GM23338 (cell line): ENCODE measurements around the gene CACNA1S. TPM values are rescaled to one million over a fixed set of nuclear protein-coding genes. Genes with fewer than 3 reads are reported as not detected.

Experiments used
- ATAC-seq: fragments of 200-7000 bp; cut with Tn5 transposase; 3 replicates; pipeline ENCODE4 v1.9.1; 2020
- DNase-seq: peaks from one replicate; pipeline ENCODE4 v3.0.0-alpha.2; 2015; ENCODE audit warnings: low spot score
- H2AFZ ChIP-seq: fragments of 200-600 bp; sonication (generic); 2 replicates; pipeline ENCODE4 v1.8.0; 2016; ENCODE audit warnings: antibody characterized with exemption, mild to moderate bottlenecking, moderate library complexity
- H3F3A ChIP-seq: fragments of 200-600 bp; sonication (generic); replicated peaks from 2 replicates; pipeline ENCODE4 v1.8.0; 2017; ENCODE audit warnings: antibody characterized with exemption, mixed run types, low read depth
- H3K27ac ChIP-seq: fragments of 200-600 bp; sonication (generic); 2 replicates; pipeline ENCODE4 v1.6.1; 2016; ENCODE audit warnings: low read depth
- H3K27me3 ChIP-seq: fragments of 200-600 bp; sonication (generic); 2 replicates; pipeline ENCODE4 v1.8.0; 2016; ENCODE audit warnings: mild to moderate bottlenecking, mixed run types, moderate library complexity; ENCODE audit not compliant: insufficient read depth
- H3K36me3 ChIP-seq: fragments of 200-600 bp; sonication (generic); 2 replicates; pipeline ENCODE4 v1.8.0; 2016; ENCODE audit warnings: mild to moderate bottlenecking; ENCODE audit not compliant: insufficient read depth
- H3K4me1 ChIP-seq: fragments of 200-600 bp; sonication (generic); 2 replicates; pipeline ENCODE4 v1.8.0; 2016; ENCODE audit warnings: mild to moderate bottlenecking, moderate library complexity; ENCODE audit not compliant: insufficient read depth
- H3K4me2 ChIP-seq: fragments of 200-600 bp; sonication (generic); 2 replicates; pipeline ENCODE4 v1.7.1; 2017; ENCODE audit warnings: mixed run types
- H3K4me3 ChIP-seq: fragments of 200-600 bp; sonication (generic); 2 replicates; pipeline ENCODE4 v1.6.1; 2016; ENCODE audit warnings: mixed run types
- H3K79me2 ChIP-seq: fragments of 200-600 bp; sonication (generic); replicated peaks from 2 replicates; pipeline ENCODE4 v1.8.0; 2017; ENCODE audit warnings: mild to moderate bottlenecking; ENCODE audit not compliant: insufficient read depth
- H3K9me2 ChIP-seq: fragments of 200-600 bp; sonication (generic); 2 replicates; pipeline ENCODE4 v1.8.0; 2017; ENCODE audit not compliant: insufficient read depth
- H4K20me1 ChIP-seq: fragments of 200-600 bp; sonication (generic); replicated peaks from 2 replicates; pipeline ENCODE4 v1.8.0; 2017; ENCODE audit warnings: mild to moderate bottlenecking; ENCODE audit not compliant: insufficient read depth
- H3K27ac Mint-ChIP-seq: 2 replicates; pipeline ENCODE4 v1.8.0; 2020; ENCODE audit warnings: inconsistent platforms, mild to moderate bottlenecking, moderate library complexity, mixed read lengths
- H3K27me3 Mint-ChIP-seq: 3 replicates; pipeline ENCODE4 v1.8.0; 2022; ENCODE audit warnings: low read depth, mild to moderate bottlenecking, moderate library complexity, mixed read lengths, inconsistent platforms; ENCODE audit not compliant: insufficient read depth, poor library complexity
- H3K36me3 Mint-ChIP-seq: 3 replicates; pipeline ENCODE4 v1.8.0; 2021; ENCODE audit warnings: low read depth, mild to moderate bottlenecking, inconsistent platforms, moderate library complexity, mixed read lengths
- H3K4me1 Mint-ChIP-seq: 3 replicates; pipeline ENCODE4 v1.8.0; 2020; ENCODE audit warnings: mild to moderate bottlenecking, inconsistent platforms, mixed read lengths
- H3K4me3 Mint-ChIP-seq: 3 replicates; pipeline ENCODE4 v1.8.0; 2021; ENCODE audit warnings: moderate library complexity, mild to moderate bottlenecking, inconsistent platforms, mixed read lengths
- H3K9me3 Mint-ChIP-seq: 3 replicates; pipeline ENCODE4 v1.8.0; 2020; ENCODE audit warnings: moderate library complexity, mild to moderate bottlenecking, inconsistent platforms, mixed read lengths
- CREB1 ChIP-seq: fragments of 250-450 bp; sonication (Bioruptor Pico); IDR thresholded peaks from 2 replicates; pipeline ENCODE4 v1.5.0; 2020; ENCODE audit warnings: low read depth, mild to moderate bottlenecking, moderate library complexity
- EZH2 ChIP-seq: fragments of 200-600 bp; sonication (generic); IDR thresholded peaks from one replicate; pipeline ENCODE4 v1.8.0; 2017; ENCODE audit warnings: antibody characterized with exemption, mild to moderate bottlenecking, low read depth; ENCODE audit not compliant: unreplicated experiment
- EZH2phosphoT487 ChIP-seq: fragments of 200-600 bp; sonication (generic); IDR thresholded peaks from one replicate; pipeline ENCODE4 v1.8.1; 2018; ENCODE audit warnings: antibody characterized with exemption; ENCODE audit not compliant: unreplicated experiment
- NANOG ChIP-seq: IDR thresholded peaks from 2 replicates; pipeline ENCODE4 v1.6.1; 2016; ENCODE audit warnings: antibody characterized with exemption, borderline replicate concordance
- POLR2AphosphoS5 ChIP-seq: IDR thresholded peaks from 2 replicates; pipeline ENCODE4 v1.6.1; 2016; ENCODE audit warnings: antibody characterized with exemption, low read depth
- STAT1 ChIP-seq: IDR thresholded peaks from one replicate; pipeline ENCODE4 v1.6.1; 2016; ENCODE audit warnings: antibody characterized with exemption; ENCODE audit not compliant: unreplicated experiment
- ZNF114 ChIP-seq: fragments of 250-450 bp; sonication (Bioruptor Pico); IDR thresholded peaks from 2 replicates; pipeline ENCODE4 v1.5.0; 2020; ENCODE audit warnings: mild to moderate bottlenecking, moderate library complexity
- ZNF331 ChIP-seq: fragments of 250-450 bp; sonication (Bioruptor Pico); IDR thresholded peaks from 2 replicates; pipeline ENCODE4 v1.5.0; 2020; ENCODE audit warnings: low read depth, mild to moderate bottlenecking, moderate library complexity
- polyA plus RNA-seq: library from polyadenylated mRNA; unstranded; fragments of >200 nt; fragmentation: Nextera tagmentation; extraction: Ambion mirVana; gene quantifications from 2 replicates; pipeline ENCODE4 v1.2.1, GENCODE V29; 2016
- total RNA-seq: library from RNA; depleted of rRNA; stranded (reverse); fragments of >200 nt; shearing (Covaris generic); gene quantifications from 2 replicates; pipeline ENCODE4 v1.2.3, GENCODE V29; 2014
- TF ChIP-seq, protein P1 (sequence below), 2 experiments: fragments of 200-600 bp in 1 of 2; sonication (generic) in 1 of 2; conservative IDR thresholded peaks; 2 replicates each; pipeline versions ENCODE4 v1.5.1 to v1.6.1; 2016 to 2017; ENCODE audit warnings: antibody characterized with exemption in 2 of 2, low read depth in 2 of 2, mild to moderate bottlenecking in 2 of 2, moderate library complexity in 1 of 2
- TF ChIP-seq, protein P2 (sequence below): IDR thresholded peaks from 2 replicates; pipeline ENCODE4 v1.6.1; 2016; ENCODE audit warnings: antibody characterized with exemption
- TF ChIP-seq, protein P3 (sequence below): fragments of 250-450 bp; sonication (Bioruptor Pico); IDR thresholded peaks from 2 replicates; pipeline ENCODE4 v1.5.0; 2020; ENCODE audit warnings: mild to moderate bottlenecking, moderate library complexity

The CACNA1S gene
- total and polyA plus RNA-seq, 2 experiments from 2014 or later, result 0.03 TPM; not detected in 1

DNA sequence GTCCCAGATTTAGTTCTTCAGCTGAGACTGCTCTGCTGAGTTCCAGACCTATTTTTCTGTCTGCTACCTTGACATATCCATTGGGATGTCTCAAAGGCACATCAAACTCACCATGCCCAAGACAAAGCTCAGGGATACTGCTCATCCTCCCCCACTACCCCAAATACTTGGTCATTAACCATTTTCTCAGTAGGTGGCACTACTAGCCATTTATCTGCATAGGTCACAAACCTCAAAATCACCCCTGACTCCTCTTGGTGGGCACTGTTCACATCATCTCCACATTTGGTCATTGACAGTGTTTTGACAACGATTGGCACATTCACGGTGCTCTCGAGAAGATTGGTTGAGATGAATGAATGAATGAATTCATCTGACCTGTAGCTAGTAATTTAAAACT, 32.1 kb downstream of the CACNA1S start:
- DNase-seq, result no peak
- Histone ChIP-seq H3K9me2 (no peaks in the 10 kb centered on the region), H3K79me2 (no peaks in the 10 kb centered on the region), H3F3A (no peaks in the 10 kb centered on the region), H4K20me1 (no peaks in the 10 kb centered on the region), H3K4me3 (no peak overlapping the region), H3K36me3 (no peaks in the 10 kb centered on the region), H3K27ac (no peak overlapping the region), H3K4me2 (no peak overlapping the region), H2AFZ (no peak overlapping the region), H3K27me3 (no peaks in the 10 kb centered on the region), H3K4me1 (no peaks in the 10 kb centered on the region)
- no peak for ATAC-seq
- Mint-ChIP-seq H3K9me3 (no peaks in the 10 kb centered on the region), H3K4me1 (no peaks in the 10 kb centered on the region; the same call in 2 of the 3 replicates), H3K27me3 (no peaks in the 10 kb centered on the region), H3K36me3 (no peaks in the 10 kb centered on the region), H3K27ac (no peak overlapping the region), H3K4me3 (no peak overlapping the region)
- TF ChIP-seq ZNF114 (no peak), ZNF331 (CRISPR knock-in tag) (no peak), STAT1 (no peak)
- TF ChIP-seq, protein P1, sequence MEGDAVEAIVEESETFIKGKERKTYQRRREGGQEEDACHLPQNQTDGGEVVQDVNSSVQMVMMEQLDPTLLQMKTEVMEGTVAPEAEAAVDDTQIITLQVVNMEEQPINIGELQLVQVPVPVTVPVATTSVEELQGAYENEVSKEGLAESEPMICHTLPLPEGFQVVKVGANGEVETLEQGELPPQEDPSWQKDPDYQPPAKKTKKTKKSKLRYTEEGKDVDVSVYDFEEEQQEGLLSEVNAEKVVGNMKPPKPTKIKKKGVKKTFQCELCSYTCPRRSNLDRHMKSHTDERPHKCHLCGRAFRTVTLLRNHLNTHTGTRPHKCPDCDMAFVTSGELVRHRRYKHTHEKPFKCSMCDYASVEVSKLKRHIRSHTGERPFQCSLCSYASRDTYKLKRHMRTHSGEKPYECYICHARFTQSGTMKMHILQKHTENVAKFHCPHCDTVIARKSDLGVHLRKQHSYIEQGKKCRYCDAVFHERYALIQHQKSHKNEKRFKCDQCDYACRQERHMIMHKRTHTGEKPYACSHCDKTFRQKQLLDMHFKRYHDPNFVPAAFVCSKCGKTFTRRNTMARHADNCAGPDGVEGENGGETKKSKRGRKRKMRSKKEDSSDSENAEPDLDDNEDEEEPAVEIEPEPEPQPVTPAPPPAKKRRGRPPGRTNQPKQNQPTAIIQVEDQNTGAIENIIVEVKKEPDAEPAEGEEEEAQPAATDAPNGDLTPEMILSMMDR (conservative IDR thresholded peaks at IDR 0.05; ENCODE audit: low read depth in 2 of 2), result peak in 1 of 2 experiments; percentile 27; a peak in 2 of 4 replicates

DNA sequence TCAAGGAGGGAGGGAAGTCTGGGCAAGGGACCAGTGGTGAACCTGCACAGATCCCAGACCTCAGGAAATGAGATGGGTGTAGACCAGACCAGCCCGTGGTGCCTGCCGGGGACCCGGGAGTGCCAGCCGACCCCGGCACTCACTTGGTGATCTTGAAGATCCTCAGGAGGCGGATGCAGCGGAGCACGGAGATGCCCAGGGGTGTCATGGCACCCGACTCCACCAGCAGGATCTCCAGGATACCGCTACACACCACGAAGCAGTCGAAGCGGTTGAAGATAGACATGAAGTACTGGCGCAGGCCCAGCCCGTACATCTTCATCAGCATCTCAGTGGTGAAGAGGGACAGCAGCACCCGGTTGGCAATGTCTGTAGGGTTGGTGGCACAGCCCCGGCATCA, 34.5 kb downstream of the CACNA1S start:
- Mint-ChIP-seq H3K9me3 (no peaks in the 10 kb centered on the region), H3K27me3 (peaks cover 4% of the 10 kb centered on the region)
- H3F3A ChIP-seq, result no peaks in the 10 kb centered on the region
- TF ChIP-seq CREB1 (no peak), EZH2phosphoT487 (no peak), NANOG (no peak), EZH2 (no peak), POLR2AphosphoS5 (no peak), ZNF331 (CRISPR knock-in tag) (no peak), STAT1 (no peak)
- TF ChIP-seq, protein P2, sequence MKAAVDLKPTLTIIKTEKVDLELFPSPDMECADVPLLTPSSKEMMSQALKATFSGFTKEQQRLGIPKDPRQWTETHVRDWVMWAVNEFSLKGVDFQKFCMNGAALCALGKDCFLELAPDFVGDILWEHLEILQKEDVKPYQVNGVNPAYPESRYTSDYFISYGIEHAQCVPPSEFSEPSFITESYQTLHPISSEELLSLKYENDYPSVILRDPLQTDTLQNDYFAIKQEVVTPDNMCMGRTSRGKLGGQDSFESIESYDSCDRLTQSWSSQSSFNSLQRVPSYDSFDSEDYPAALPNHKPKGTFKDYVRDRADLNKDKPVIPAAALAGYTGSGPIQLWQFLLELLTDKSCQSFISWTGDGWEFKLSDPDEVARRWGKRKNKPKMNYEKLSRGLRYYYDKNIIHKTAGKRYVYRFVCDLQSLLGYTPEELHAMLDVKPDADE, result no peak
- TF ChIP-seq, protein P1 (conservative IDR thresholded peaks at IDR 0.05; ENCODE audit: low read depth in 2 of 2), result no peak
- TF ChIP-seq, protein P3, sequence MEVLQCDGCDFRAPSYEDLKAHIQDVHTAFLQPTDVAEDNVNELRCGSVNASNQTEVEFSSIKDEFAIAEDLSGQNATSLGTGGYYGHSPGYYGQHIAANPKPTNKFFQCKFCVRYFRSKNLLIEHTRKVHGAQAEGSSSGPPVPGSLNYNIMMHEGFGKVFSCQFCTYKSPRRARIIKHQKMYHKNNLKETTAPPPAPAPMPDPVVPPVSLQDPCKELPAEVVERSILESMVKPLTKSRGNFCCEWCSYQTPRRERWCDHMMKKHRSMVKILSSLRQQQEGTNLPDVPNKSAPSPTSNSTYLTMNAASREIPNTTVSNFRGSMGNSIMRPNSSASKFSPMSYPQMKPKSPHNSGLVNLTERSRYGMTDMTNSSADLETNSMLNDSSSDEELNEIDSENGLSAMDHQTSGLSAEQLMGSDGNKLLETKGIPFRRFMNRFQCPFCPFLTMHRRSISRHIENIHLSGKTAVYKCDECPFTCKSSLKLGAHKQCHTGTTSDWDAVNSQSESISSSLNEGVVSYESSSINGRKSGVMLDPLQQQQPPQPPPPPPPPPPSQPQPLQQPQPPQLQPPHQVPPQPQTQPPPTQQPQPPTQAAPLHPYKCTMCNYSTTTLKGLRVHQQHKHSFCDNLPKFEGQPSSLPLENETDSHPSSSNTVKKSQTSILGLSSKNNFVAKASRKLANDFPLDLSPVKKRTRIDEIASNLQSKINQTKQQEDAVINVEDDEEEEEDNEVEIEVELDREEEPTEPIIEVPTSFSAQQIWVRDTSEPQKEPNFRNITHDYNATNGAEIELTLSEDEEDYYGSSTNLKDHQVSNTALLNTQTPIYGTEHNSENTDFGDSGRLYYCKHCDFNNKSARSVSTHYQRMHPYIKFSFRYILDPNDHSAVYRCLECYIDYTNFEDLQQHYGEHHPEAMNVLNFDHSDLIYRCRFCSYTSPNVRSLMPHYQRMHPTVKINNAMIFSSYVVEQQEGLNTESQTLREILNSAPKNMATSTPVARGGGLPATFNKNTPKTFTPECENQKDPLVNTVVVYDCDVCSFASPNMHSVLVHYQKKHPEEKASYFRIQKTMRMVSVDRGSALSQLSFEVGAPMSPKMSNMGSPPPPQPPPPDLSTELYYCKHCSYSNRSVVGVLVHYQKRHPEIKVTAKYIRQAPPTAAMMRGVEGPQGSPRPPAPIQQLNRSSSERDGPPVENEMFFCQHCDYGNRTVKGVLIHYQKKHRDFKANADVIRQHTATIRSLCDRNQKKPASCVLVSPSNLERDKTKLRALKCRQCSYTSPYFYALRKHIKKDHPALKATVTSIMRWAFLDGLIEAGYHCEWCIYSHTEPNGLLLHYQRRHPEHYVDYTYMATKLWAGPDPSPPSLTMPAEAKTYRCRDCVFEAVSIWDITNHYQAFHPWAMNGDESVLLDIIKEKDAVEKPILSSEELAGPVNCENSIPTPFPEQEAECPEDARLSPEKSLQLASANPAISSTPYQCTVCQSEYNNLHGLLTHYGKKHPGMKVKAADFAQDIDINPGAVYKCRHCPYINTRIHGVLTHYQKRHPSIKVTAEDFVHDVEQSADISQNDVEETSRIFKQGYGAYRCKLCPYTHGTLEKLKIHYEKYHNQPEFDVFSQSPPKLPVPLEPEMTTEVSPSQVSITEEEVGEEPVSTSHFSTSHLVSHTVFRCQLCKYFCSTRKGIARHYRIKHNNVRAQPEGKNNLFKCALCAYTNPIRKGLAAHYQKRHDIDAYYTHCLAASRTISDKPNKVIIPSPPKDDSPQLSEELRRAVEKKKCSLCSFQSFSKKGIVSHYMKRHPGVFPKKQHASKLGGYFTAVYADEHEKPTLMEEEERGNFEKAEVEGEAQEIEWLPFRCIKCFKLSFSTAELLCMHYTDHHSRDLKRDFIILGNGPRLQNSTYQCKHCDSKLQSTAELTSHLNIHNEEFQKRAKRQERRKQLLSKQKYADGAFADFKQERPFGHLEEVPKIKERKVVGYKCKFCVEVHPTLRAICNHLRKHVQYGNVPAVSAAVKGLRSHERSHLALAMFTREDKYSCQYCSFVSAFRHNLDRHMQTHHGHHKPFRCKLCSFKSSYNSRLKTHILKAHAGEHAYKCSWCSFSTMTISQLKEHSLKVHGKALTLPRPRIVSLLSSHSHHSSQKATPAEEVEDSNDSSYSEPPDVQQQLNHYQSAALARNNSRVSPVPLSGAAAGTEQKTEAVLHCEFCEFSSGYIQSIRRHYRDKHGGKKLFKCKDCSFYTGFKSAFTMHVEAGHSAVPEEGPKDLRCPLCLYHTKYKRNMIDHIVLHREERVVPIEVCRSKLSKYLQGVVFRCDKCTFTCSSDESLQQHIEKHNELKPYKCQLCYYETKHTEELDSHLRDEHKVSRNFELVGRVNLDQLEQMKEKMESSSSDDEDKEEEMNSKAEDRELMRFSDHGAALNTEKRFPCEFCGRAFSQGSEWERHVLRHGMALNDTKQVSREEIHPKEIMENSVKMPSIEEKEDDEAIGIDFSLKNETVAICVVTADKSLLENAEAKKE (CRISPR knock-in tag), result no peak

More for the DNA sequence above, 34.5 kb downstream of the CACNA1S start:
- DNase-seq (no peak), ATAC-seq (no peak)
- Histone ChIP-seq H3K4me1 (no peaks in the 10 kb centered on the region), H3K79me2 (no peaks in the 10 kb centered on the region), H2AFZ (no peak overlapping the region), H3K4me3 (no peak overlapping the region), H4K20me1 (no peaks in the 10 kb centered on the region), H3K27ac (no peak overlapping the region), H3K4me2 (no peak overlapping the region), H3K9me2 (no peaks in the 10 kb centered on the region), H3K36me3 (no peaks in the 10 kb centered on the region), H3K27me3 (no peaks in the 10 kb centered on the region)
- Mint-ChIP-seq H3K27ac (no peak overlapping the region), H3K4me1 (no peaks in the 10 kb centered on the region; the same call in 2 of the 3 replicates), H3K36me3 (no peaks in the 10 kb centered on the region), H3K4me3 (no peak overlapping the region)
